Stimulated activated CD4-positive, alpha-beta T cell treated with anti-CD3 and anti-CD28 coated beads, Interleukin-4, amount 100 ng/mL, for 1 hour (primary cell): ENCODE measurements around the gene CLIP1.
"Not testable (repeated sequence)": the region's sequence is repeated elsewhere in the genome, so short reads cannot be mapped to it uniquely, and the experiment has no call there.

Experiments used
- DNase-seq: peaks from one replicate; pipeline ENCODE4 v3.0.0-alpha.2; 2020

CLIP1 gene

GRCh38 chr12:122421821-122422729 lies at the start of gene CLIP1:
CLIP1 (minus strand) TSS chr12:122422669; CDS start chr12:122380452, 42,217 bp downstream.
- DNase-seq: peak; percentile 64

- no peak for DNase-seq
These were observed 49.1 kb upstream of the CLIP1 start for GRCh38 chr12:122471324-122472226.

GRCh38 chr12:122470576-122470975 lies 48.1 kb upstream of the CLIP1 start:
- DNase-seq: not testable (repeated sequence)

GRCh38 chr12:122469856-122470255 lies 47.4 kb upstream of the CLIP1 start:
- DNase-seq: not testable (repeated sequence)

GRCh38 chr12:122467983-122468382 lies 45.5 kb upstream of the CLIP1 start:
- DNase-seq: no peak

- not testable (repeated sequence) for DNase-seq
These were observed 42.0 kb upstream of the CLIP1 start for GRCh38 chr12:122464317-122465042.

GRCh38 chr12:122460641-122461040 lies 38.2 kb upstream of the CLIP1 start:
- DNase-seq: no peak

- DNase-seq: no peak
These were observed 37.6 kb upstream of the CLIP1 start for GRCh38 chr12:122460061-122460460.

- no peak for DNase-seq
These were observed 36.7 kb upstream of the CLIP1 start for GRCh38 chr12:122459211-122459610.

GRCh38 chr12:122458105-122459035 lies 35.9 kb upstream of the CLIP1 start:
- DNase-seq: no peak

- DNase-seq: no peak
These were observed 35.2 kb upstream of the CLIP1 start for GRCh38 chr12:122457627-122458026.

- DNase-seq: no peak
These were observed 32.3 kb upstream of the CLIP1 start for GRCh38 chr12:122454739-122455138.

GRCh38 chr12:122454250-122454721 lies 31.8 kb upstream of the CLIP1 start:
- no peak for DNase-seq

- DNase-seq: no peak
These were observed 30.3 kb upstream of the CLIP1 start for GRCh38 chr12:122452701-122453285.

GRCh38 chr12:122449317-122449716 lies 26.8 kb upstream of the CLIP1 start:
- no peak for DNase-seq

GRCh38 chr12:122447825-122448224 lies 25.4 kb upstream of the CLIP1 start:
- not testable (repeated sequence) for DNase-seq

GRCh38 chr12:122446390-122446789 lies 23.9 kb upstream of the CLIP1 start:
- DNase-seq: not testable (repeated sequence)

GRCh38 chr12:122444071-122444470 lies 21.6 kb upstream of the CLIP1 start:
- not testable (repeated sequence) for DNase-seq

GRCh38 chr12:122438822-122439221 lies 16.4 kb upstream of the CLIP1 start:
- DNase-seq: not testable (repeated sequence)

GRCh38 chr12:122437656-122438121 lies 15.2 kb upstream of the CLIP1 start:
- DNase-seq: no peak

GRCh38 chr12:122435186-122435585 lies 12.7 kb upstream of the CLIP1 start:
- no peak for DNase-seq
